Natural killer cell (primary cell): ENCODE data around the gene KDM4B. TPM values are rescaled to one million over a fixed set of nuclear protein-coding genes. Genes with fewer than 3 reads are reported as not detected.

Experiments
- ATAC-seq, 3 donors: fragments of 150-1000 bp in 2 of 3; fragments of 200-7000 bp in 1 of 3; cut with Tn5 transposase; 1 replicate in 1 of 3; 2 replicates in 2 of 3; pipeline ENCODE4 v1.10.0; 2021; ENCODE audit warnings: mild to moderate bottlenecking in 2 of 3, moderate library complexity in 2 of 3
- DNase-seq, 2 donors: peaks; one replicate each; pipeline versions ENCODE4 v3.0.0 to v3.0.0-alpha.2; 2013 to 2021; ENCODE audit warnings: mixed read lengths in 1 of 2
- H3K27ac ChIP-seq: one replicate; pipeline ENCODE4 v1.5.1; 2013; ENCODE audit warnings: mild to moderate bottlenecking, low read length
- H3K27me3 ChIP-seq: one replicate; pipeline ENCODE4 v1.6.1; 2013; ENCODE audit warnings: low read length; ENCODE audit not compliant: control insufficient read depth, insufficient read depth
- H3K36me3 ChIP-seq: one replicate; pipeline ENCODE4 v1.6.1; 2013; ENCODE audit warnings: low read length; ENCODE audit not compliant: control insufficient read depth, insufficient read depth
- H3K4me1 ChIP-seq: one replicate; pipeline ENCODE4 v1.6.1; 2013; ENCODE audit warnings: low read length; ENCODE audit not compliant: control insufficient read depth, insufficient read depth
- H3K4me3 ChIP-seq: one replicate; pipeline ENCODE4 v1.5.1; 2013; ENCODE audit warnings: low read length
- H3K9me3 ChIP-seq: one replicate; pipeline ENCODE4 v1.6.1; 2013; ENCODE audit warnings: low read length; ENCODE audit not compliant: control insufficient read depth, insufficient read depth
- H3K27ac Mint-ChIP-seq, 2 donors: one replicate each; pipeline ENCODE4 v1.8.0; 2022; ENCODE audit warnings: mild to moderate bottlenecking in 2 of 2, mixed read lengths in 2 of 2, moderate library complexity in 1 of 2
- H3K27me3 Mint-ChIP-seq, 2 donors: one replicate each; pipeline ENCODE4 v1.8.0; 2022; ENCODE audit warnings: low read depth in 2 of 2, mixed read lengths in 2 of 2
- H3K36me3 Mint-ChIP-seq: one replicate; pipeline ENCODE4 v1.8.0; 2022; ENCODE audit warnings: mixed read lengths
- H3K4me1 Mint-ChIP-seq, 2 donors: one replicate each; pipeline ENCODE4 v1.8.0; 2022; ENCODE audit warnings: mixed read lengths in 2 of 2
- H3K4me3 Mint-ChIP-seq: one replicate; pipeline ENCODE4 v1.8.0; 2022; ENCODE audit warnings: mild to moderate bottlenecking, moderate library complexity, mixed read lengths
- H3K9me3 Mint-ChIP-seq, 2 donors: one replicate each; pipeline ENCODE4 v1.8.0; 2022; ENCODE audit warnings: mixed read lengths in 2 of 2
- WGBS: methylation state at CpG from one replicate; pipeline ENCODE4 v1.1.7; 2013; ENCODE audit warnings: missing lambda C conversion rate; ENCODE audit not compliant: insufficient coverage; 5-methylcytosine and 5-hydroxymethylcytosine counted together
- intact Hi-C: fragments of 100-400 bp; cut with micrococcal nuclease; formaldehyde crosslinking; loops from one replicate; pipeline ENCODE4 v1.14.2; 2022
- total RNA-seq, 4 donors: library from RNA; stranded (reverse); fragments of 120-200 nt in 1 of 4; gene quantifications; one replicate each; pipeline versions ENCODE4 v1.2.3 to v1.2.4, GENCODE V29; 2013 to 2022
- TF ChIP-seq, protein P1 (sequence below): fragments of 200-600 bp; IDR thresholded peaks from one replicate; pipeline ENCODE4 v1.8.0; 2022; ENCODE audit warnings: antibody characterized with exemption

Gene KDM4B
- total RNA-seq, 3 donors from 2014 or later (not counting 1 experiment from before 2014, with no cell fraction given) = 68.0 to 73.5 (median 68.1) TPM

DNA sequence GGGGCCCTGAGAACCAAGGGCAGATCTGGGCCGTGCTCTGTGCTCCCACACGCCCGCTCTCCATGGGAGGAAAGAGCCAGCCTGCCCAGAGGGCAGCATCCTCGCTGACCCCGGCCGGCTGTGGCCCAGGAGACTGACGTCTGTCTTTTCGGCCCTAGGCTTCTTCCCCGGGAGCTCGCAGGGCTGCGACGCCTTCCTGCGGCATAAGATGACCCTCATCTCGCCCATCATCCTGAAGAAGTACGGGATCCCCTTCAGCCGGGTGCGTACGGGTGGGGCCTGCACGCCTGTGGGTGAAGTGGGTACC lies 108.2 kb downstream of the KDM4B start:
- peaks cover 49 to 56% of the 10 kb centered on the region in 2 donors for H3K4me1 Mint-ChIP-seq
- H3K36me3 Mint-ChIP-seq = peaks cover 10% of the 10 kb centered on the region
- ATAC-seq (no peak), DNase-seq (no peak)
- Histone ChIP-seq H3K9me3 (no peaks in the 10 kb centered on the region), H3K4me1 (peaks cover 64% of the 10 kb centered on the region), H3K36me3 (peaks cover 24% of the 10 kb centered on the region), H3K4me3 (no peak overlapping the region), H3K27me3 (no peaks in the 10 kb centered on the region), H3K27ac (no peak overlapping the region)
- H3K27me3 Mint-ChIP-seq = no peaks in the 10 kb centered on the region
- WGBS = 94% methylated on average over 19 of the region's 19 CpGs
- H3K27ac Mint-ChIP-seq = peak overlapping the region; percentile 65 to 73
- H3K9me3 Mint-ChIP-seq = no peaks in the 10 kb centered on the region
- intact Hi-C loops = loop anchor here (5.0 kb wide), 1 partner anchor 60 kb away; no protein-coding TSS in a partner anchor
- TF ChIP-seq, protein P1, sequence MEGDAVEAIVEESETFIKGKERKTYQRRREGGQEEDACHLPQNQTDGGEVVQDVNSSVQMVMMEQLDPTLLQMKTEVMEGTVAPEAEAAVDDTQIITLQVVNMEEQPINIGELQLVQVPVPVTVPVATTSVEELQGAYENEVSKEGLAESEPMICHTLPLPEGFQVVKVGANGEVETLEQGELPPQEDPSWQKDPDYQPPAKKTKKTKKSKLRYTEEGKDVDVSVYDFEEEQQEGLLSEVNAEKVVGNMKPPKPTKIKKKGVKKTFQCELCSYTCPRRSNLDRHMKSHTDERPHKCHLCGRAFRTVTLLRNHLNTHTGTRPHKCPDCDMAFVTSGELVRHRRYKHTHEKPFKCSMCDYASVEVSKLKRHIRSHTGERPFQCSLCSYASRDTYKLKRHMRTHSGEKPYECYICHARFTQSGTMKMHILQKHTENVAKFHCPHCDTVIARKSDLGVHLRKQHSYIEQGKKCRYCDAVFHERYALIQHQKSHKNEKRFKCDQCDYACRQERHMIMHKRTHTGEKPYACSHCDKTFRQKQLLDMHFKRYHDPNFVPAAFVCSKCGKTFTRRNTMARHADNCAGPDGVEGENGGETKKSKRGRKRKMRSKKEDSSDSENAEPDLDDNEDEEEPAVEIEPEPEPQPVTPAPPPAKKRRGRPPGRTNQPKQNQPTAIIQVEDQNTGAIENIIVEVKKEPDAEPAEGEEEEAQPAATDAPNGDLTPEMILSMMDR = no peak
- peak overlapping the region; percentile 45 for H3K4me3 Mint-ChIP-seq

DNA sequence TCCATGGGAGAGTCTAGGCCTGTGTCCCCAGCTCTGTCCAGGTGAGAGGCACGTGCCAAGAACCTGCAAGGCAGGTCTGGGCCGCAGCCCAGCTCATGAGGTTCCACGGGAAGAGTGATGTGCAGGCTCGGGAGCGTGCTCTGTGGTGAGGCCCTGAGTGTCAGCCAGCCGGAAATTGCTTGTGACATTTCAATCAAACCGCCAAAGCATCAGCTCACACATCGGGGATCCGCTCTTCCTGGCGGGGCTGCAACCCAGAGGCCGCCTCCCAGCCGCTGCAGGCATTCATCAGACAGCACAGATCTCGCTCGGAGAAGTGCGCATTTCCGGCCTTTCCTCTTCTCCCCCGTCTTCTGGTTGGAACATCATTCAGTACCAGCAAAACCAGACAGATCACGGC lies 109.3 kb downstream of the KDM4B start:
- H3K27ac Mint-ChIP-seq = peak overlapping the region; percentile 65 to 73
- ATAC-seq (peak; percentile 22 to 65 (median 58)), DNase-seq (peak in 1 of 2 donors; percentile 69)
- TF ChIP-seq, protein P1 = no peak
- Histone ChIP-seq H3K4me1 (peaks cover 54% of the 10 kb centered on the region), H3K27me3 (no peaks in the 10 kb centered on the region), H3K4me3 (no peak overlapping the region), H3K9me3 (no peaks in the 10 kb centered on the region), H3K27ac (peak overlapping the region; percentile 35), H3K36me3 (peaks cover 33% of the 10 kb centered on the region)
- H3K4me3 Mint-ChIP-seq = no peak overlapping the region
- WGBS = 89% methylated on average over 18 of the region's 18 CpGs
- no peaks in the 10 kb centered on the region for H3K9me3 Mint-ChIP-seq
- H3K4me1 Mint-ChIP-seq = peaks cover 45 to 49% of the 10 kb centered on the region in 2 donors
- no peaks in the 10 kb centered on the region for H3K27me3 Mint-ChIP-seq
- intact Hi-C loops = loop anchor here (5.0 kb wide), 1 partner anchor 59 kb away; no protein-coding TSS in a partner anchor
- H3K36me3 Mint-ChIP-seq = peaks cover 10% of the 10 kb centered on the region

DNA sequence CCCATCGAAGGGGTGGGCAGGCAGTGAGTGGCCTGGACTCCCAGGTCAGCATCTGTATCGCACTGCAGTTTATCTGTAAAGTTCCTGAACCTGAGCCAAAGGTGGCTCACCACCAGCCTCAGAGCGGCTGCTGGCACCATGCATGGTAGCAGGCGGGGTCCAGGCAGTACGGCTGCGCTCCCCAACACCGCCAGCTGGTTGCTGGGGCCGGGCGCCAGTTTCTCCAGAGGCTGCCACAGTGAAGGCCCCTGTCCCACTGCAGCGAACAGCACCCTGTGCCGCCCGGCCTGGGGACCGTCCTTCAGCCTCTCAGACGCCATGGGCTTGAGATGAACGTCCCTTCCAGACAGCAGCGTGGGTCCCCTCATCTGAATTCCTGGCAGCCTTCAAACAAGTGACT lies 109.8 kb downstream of the KDM4B start:
- H3K4me3 Mint-ChIP-seq = no peak overlapping the region
- no peak for ATAC-seq
- Histone ChIP-seq H3K4me3 (no peak overlapping the region), H3K36me3 (peaks cover 36% of the 10 kb centered on the region), H3K4me1 (peaks cover 49% of the 10 kb centered on the region), H3K27ac (no peak overlapping the region), H3K9me3 (no peaks in the 10 kb centered on the region), H3K27me3 (no peaks in the 10 kb centered on the region)
- peaks cover 10% of the 10 kb centered on the region for H3K36me3 Mint-ChIP-seq
- peak overlapping the region; percentile 65 to 73 for H3K27ac Mint-ChIP-seq
- H3K9me3 Mint-ChIP-seq = no peaks in the 10 kb centered on the region
- H3K4me1 Mint-ChIP-seq = peaks cover 40 to 44% of the 10 kb centered on the region in 2 donors
- DNase-seq = no peak
- 94% methylated on average over 16 of the region's 16 CpGs for WGBS
- TF ChIP-seq, protein P1 = no peak
- H3K27me3 Mint-ChIP-seq = no peaks in the 10 kb centered on the region
- intact Hi-C loops = loop anchor here (5.0 kb wide), 1 partner anchor 59 kb away; no protein-coding TSS in a partner anchor
